K562 (cell line): Measurements from ENCODE around the gene METTL2A. TPM values are rescaled to one million over a fixed set of nuclear protein-coding genes. Genes with fewer than 3 reads are reported as not detected.

Source experiments
- CEBPZ ChIP-seq: fragments of 150-350 bp; IDR thresholded peaks from 2 replicates; pipeline ENCODE4 v1.6.1; 2014; ENCODE audit warnings: low read depth, mild to moderate bottlenecking, low read length, borderline replicate concordance
- ETS1 ChIP-seq: conservative IDR thresholded peaks from 2 replicates; pipeline ENCODE4 v1.6.1; 2011; ENCODE audit warnings: low read depth, mild to moderate bottlenecking, low read length; ENCODE audit not compliant: control insufficient read depth
- HNRNPUL1 ChIP-seq: fragments of 200-400 bp; formaldehyde crosslinking; IDR thresholded peaks from 2 replicates; pipeline ENCODE4 v1.6.1; 2017; ENCODE audit warnings: low read length
- MEF2D ChIP-seq: conservative IDR thresholded peaks from 2 replicates; pipeline ENCODE4 v1.6.1; 2016; ENCODE audit warnings: low read depth, missing genetic modification characterization, missing compliant biosample characterization
- POLR2AphosphoS5 ChIP-seq: IDR thresholded peaks from 2 replicates; pipeline ENCODE4 v1.6.1; 2011; ENCODE audit warnings: mild to moderate bottlenecking, low read depth, low read length, moderate library complexity; ENCODE audit not compliant: control insufficient read depth, insufficient read depth
- RBM34 ChIP-seq: fragments of 200-400 bp; formaldehyde crosslinking; IDR thresholded peaks from 2 replicates; pipeline ENCODE4 v1.6.1; 2018; ENCODE audit warnings: low read length, borderline replicate concordance; ENCODE audit not compliant: insufficient read depth
- RFX7 ChIP-seq: fragments of 250-450 bp; sonication (Bioruptor Pico); IDR thresholded peaks from 2 replicates; pipeline ENCODE4 v1.5.1; 2021; ENCODE audit warnings: mild to moderate bottlenecking
- TFAM ChIP-seq: fragments of 250-450 bp; sonication (Bioruptor Pico); conservative IDR thresholded peaks from 2 replicates; pipeline ENCODE4 v1.5.0; 2021; ENCODE audit warnings: mild to moderate bottlenecking, moderate library complexity
- ZBTB49 ChIP-seq: sonication (generic); formaldehyde crosslinking; IDR thresholded peaks from 2 replicates; pipeline ENCODE4 v1.8.0; 2022; ENCODE audit warnings: missing genetic modification reagents, mild to moderate bottlenecking, borderline replicate concordance
- polyA plus RNA-seq, 8 experiments: library from polyadenylated mRNA; depleted of rRNA in 4 of 8; stranded (reverse) in 5 of 8; unstranded in 3 of 8; fragments of >200 nt; fragmentation: Nextera tagmentation in 2 of 8; fragmentation: Illumina TruSeq in 1 of 8; extraction: Ambion mirVana in 2 of 8; extraction: Trizol in 1 of 8; gene quantifications; 2 replicates each; pipeline versions ENCODE4 v1.2.1 to v1.2.3, GENCODE V29; 2011 to 2014; ENCODE audit warnings: inconsistent platforms in 1 of 8, missing spikeins in 1 of 8
- total RNA-seq, 7 experiments: library from RNA; depleted of rRNA in 6 of 7; stranded (reverse); fragments of >200 nt in 6 of 7; fragmentation: Illumina TruSeq in 2 of 7; extraction: Trizol in 2 of 7; gene quantifications; 2 replicates each; pipeline versions ENCODE4 v1.2.1 to v1.2.3, GENCODE V29; 2011 to 2021; ENCODE audit warnings: low replicate concordance in 1 of 7
- TF ChIP-seq, protein P1 (sequence below), 2 experiments: fragments of 450-650 bp in 1 of 2; sonication (generic) in 1 of 2; formaldehyde crosslinking in 1 of 2; IDR thresholded peaks in 1 of 2; conservative IDR thresholded peaks in 1 of 2; 2 replicates each; pipeline versions ENCODE4 v1.6.1 to v1.8.1; 2016 to 2023; ENCODE audit warnings: mild to moderate bottlenecking in 2 of 2, moderate library complexity in 2 of 2, inconsistent platforms in 1 of 2, missing genetic modification reagents in 1 of 2

The METTL2A gene
- total and polyA plus RNA-seq, 9 of the 15 experiments (the other 6 are each of a cell fraction or from before 2014, with no cell fraction given) = 21.0 to 52.5 (median 33.2) TPM

DNA sequence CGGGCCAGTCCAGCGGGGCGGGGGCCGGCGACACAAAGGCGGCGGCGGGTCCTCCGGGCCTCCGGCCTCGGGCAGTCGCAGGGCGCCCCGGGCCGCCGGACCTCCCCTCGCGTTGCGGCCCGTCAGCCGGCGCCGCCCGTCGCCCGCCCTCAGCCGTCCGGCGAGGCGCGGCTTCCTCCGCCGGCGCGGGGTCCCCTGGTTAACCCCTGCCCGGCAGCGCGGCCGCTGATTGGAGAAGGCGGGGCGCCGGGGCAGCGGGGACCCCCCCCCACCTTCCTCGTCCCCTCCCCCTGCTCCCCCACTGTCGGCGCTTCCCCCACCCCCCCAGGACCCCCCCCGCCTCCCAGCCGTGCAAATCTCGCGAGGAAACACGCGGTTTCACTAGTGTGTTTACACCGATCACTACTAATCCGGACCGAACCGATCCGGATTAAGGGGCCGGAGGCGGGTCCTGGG lies 54.8 kb downstream of the METTL2A start, which contains the start of gene TLK2 (continued):
- TF ChIP-seq ZBTB49 (CRISPR knock-in tag) (no peak), CEBPZ (no peak), POLR2AphosphoS5 (peak; percentile 72; the same call in 1 of the 2 replicates), RBM34 (no peak), ETS1 (0 out of 2 replicates have a peak, but pooled peaks have one; percentile 27), MEF2D (tag) (no peak), TFAM (CRISPR knock-in tag) (no peak), RFX7 (CRISPR knock-in tag) (no peak), HNRNPUL1 (no peak)
- TF ChIP-seq, protein P1, sequence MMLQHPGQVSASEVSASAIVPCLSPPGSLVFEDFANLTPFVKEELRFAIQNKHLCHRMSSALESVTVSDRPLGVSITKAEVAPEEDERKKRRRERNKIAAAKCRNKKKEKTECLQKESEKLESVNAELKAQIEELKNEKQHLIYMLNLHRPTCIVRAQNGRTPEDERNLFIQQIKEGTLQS (IDR thresholded peaks at IDR 0.05) = no peak
- TF ChIP-seq, protein P1 (CRISPR knock-in tag; conservative IDR thresholded peaks at IDR 0.05) = no peak
